WERI-Rb-1 (cell line): ENCODE results near the gene GPR156.
"Not testable (repeated sequence)": the region's sequence is repeated elsewhere in the genome, so short reads cannot be mapped to it uniquely, and the experiment has no call there.

ENCODE experiments used
- DNase-seq: peaks from one replicate; pipeline ENCODE4 v3.0.0-alpha.2; 2020
- H3K27ac ChIP-seq: fragments of 250-450 bp; sonication (Bioruptor Pico); 2 replicates; pipeline ENCODE4 v1.5.1; 2020; ENCODE audit warnings: mild to moderate bottlenecking, moderate library complexity
- H3K27me3 ChIP-seq: fragments of 250-450 bp; sonication (Bioruptor Pico); 2 replicates; pipeline ENCODE4 v1.5.1; 2021; ENCODE audit warnings: mild to moderate bottlenecking, low read depth, moderate library complexity; ENCODE audit not compliant: insufficient read depth, severe bottlenecking
- H3K36me3 ChIP-seq: fragments of 250-450 bp; sonication (Bioruptor Pico); 2 replicates; pipeline ENCODE4 v1.5.1; 2020; ENCODE audit warnings: mild to moderate bottlenecking, moderate library complexity
- H3K4me3 ChIP-seq: 2 replicates; pipeline ENCODE4 v1.5.1; 2011; ENCODE audit warnings: low read depth, mild to moderate bottlenecking, control low read depth, low read length
- H3K9me3 ChIP-seq: fragments of 250-450 bp; sonication (Bioruptor Pico); 2 replicates; pipeline ENCODE4 v1.5.1; 2021; ENCODE audit warnings: mild to moderate bottlenecking, moderate library complexity; ENCODE audit not compliant: severe bottlenecking
- TF ChIP-seq, protein P1 (sequence below): IDR thresholded peaks from 2 replicates; pipeline ENCODE4 v1.5.1; 2011; ENCODE audit warnings: low read depth, mild to moderate bottlenecking, control low read depth, inconsistent platforms, low read length

Gene GPR156

DNA sequence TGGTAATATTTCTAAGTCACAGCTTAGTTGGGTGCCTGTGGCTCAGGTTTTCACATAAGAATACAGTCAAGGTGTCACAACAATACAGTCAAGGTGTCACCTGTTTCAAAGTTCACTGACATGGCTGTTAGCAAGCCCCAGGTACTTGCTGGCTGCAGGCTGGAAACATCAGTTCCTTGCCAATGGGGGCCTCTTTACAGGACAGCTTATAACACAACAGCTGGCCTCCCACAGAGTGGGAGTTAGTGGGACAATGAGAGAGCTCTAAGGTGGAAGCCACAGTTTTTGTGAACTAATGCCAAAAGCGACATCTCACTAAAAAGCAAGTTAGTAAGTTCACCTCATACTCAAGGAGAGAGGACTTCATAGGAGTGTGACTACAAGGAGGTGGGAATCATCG, 45.4 kb downstream of the GPR156 start:
- TF ChIP-seq, protein P1, sequence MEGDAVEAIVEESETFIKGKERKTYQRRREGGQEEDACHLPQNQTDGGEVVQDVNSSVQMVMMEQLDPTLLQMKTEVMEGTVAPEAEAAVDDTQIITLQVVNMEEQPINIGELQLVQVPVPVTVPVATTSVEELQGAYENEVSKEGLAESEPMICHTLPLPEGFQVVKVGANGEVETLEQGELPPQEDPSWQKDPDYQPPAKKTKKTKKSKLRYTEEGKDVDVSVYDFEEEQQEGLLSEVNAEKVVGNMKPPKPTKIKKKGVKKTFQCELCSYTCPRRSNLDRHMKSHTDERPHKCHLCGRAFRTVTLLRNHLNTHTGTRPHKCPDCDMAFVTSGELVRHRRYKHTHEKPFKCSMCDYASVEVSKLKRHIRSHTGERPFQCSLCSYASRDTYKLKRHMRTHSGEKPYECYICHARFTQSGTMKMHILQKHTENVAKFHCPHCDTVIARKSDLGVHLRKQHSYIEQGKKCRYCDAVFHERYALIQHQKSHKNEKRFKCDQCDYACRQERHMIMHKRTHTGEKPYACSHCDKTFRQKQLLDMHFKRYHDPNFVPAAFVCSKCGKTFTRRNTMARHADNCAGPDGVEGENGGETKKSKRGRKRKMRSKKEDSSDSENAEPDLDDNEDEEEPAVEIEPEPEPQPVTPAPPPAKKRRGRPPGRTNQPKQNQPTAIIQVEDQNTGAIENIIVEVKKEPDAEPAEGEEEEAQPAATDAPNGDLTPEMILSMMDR = no peak
- no peaks in the 10 kb centered on the region for H3K27me3 ChIP-seq
- no peak overlapping the region for H3K4me3 ChIP-seq
- H3K9me3 ChIP-seq = no peaks in the 10 kb centered on the region
- no peak overlapping the region for H3K27ac ChIP-seq
- DNase-seq = no peak
- no peaks in the 10 kb centered on the region for H3K36me3 ChIP-seq

DNA sequence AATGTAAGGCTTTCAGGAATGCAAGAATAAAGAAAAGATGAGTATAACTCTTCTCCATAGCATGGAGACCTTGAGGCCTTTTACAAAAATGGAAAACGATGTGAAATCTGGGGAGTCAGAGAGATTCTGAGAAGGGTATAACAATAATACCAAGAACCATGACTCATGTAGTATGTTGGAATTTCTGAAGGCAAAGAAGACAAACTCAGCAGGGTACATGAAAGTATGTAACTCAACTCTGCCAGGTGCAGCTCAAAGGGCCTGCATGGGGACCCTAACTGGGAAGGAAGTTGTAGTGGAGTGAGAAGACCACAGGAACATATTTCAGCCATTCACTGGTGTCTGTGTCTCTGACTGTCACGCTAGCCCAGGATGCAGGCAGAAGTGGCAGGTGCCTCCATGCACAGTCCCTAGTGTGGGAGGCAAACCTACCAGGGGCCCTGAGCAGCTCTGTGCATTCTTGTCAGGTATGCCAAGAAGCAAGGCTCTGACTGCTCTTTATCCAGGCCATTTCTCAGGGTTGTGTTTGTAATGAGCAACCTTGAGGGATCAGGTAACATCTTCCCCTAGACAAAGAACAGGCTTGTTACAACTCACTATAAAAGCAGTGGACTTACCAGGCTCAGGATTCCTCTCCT, 57.2 kb downstream of the GPR156 start:
- Histone ChIP-seq H3K36me3 (no peaks in the 10 kb centered on the region), H3K27me3 (no peaks in the 10 kb centered on the region), H3K27ac (no peak overlapping the region), H3K4me3 (no peak overlapping the region), H3K9me3 (no peaks in the 10 kb centered on the region)
- TF ChIP-seq, protein P1 = no peak
- no peak for DNase-seq

DNA sequence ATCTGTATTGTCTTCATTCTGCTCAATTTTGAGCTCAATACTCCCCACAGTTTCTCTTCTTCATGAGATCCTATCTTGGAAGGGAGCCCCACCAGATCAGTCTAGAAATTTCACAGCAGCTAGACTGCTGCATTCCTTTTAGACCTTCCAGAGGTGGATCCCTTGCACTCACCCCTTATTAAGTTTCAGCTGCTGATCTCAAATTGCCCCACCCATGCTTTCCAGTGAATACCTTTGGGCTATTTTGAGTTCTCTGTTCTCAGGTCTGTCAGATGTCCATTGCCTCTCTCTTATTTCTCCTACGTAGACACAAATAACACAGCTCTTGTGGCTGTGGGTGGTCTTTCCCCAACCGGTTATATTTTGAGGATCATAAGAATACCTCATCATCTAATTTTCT, 60.8 kb downstream of the GPR156 start:
- TF ChIP-seq, protein P1 = no peak
- no peak overlapping the region for H3K27ac ChIP-seq
- DNase-seq = no peak
- no peak overlapping the region for H3K4me3 ChIP-seq
- no peaks in the 10 kb centered on the region for H3K27me3 ChIP-seq
- no peaks in the 10 kb centered on the region for H3K36me3 ChIP-seq
- no peaks in the 10 kb centered on the region for H3K9me3 ChIP-seq

DNA sequence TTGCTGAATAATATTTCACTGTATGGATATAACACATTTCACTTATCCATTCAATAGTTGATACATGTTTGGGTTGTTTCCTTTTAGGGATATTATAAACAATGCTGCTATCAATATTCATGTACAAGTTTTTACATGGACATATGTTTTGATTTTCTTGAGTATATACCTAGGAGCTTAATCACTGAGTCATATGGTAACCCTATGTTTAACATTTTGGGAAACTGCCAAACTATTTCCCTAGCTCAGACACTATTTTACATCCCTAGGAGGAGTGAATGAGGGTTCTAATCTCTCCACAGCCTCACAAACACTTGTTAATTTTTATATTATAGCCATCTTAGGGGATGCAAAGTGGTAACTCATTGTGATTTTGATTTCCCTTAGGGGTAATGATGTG, 66.0 kb downstream of the GPR156 start:
- H3K9me3 ChIP-seq = no peaks in the 10 kb centered on the region
- no peak overlapping the region for H3K27ac ChIP-seq
- H3K4me3 ChIP-seq = no peak overlapping the region
- TF ChIP-seq, protein P1 = no peak
- H3K27me3 ChIP-seq = no peaks in the 10 kb centered on the region
- H3K36me3 ChIP-seq = no peaks in the 10 kb centered on the region
- no peak for DNase-seq

DNA sequence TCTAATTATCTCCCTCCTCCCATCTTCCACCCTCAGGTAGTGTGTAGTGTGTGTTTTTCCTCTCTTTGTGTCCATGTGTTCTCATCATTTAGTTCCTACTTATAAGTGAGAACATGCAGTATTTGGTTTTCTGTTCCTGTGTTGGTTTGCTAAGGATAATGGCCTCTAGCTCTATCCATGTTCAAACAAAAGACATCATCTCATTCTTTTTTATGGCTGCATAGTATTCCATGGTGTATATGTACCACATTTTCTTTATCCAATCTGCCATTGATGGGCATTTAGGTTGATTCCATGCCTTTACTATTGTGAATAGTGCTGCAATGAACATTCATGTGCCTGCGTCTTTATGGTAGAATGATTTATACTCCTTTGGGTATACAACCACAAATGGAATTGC, 68.4 kb downstream of the GPR156 start:
- not testable (repeated sequence) for DNase-seq, H3K27ac ChIP-seq, H3K27me3 ChIP-seq, H3K36me3 ChIP-seq, H3K9me3 ChIP-seq, H3K4me3 ChIP-seq

DNA sequence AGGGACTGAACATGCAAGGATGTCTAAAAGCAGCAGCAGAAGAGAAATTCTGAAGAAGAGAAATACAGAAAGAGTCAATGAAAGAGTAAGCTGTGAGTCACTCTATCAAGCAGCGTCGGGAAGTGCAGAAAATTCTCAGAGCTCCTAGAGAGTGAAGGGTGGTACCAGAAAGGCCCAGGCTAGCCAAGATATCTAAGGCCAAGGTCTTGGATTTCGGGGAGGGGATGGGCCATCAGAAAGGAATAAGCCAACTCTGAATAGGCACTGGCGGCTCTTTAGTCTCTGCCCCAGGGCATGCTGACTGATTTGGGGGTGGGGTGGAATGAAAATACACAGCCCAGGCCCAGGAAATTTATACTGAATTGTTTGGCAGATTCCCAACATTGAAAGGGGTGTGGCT, 70.8 kb downstream of the GPR156 start:
- Histone ChIP-seq H3K27ac (peak overlapping the region; percentile 58; the same call in 1 of the 2 replicates), H3K4me3 (no peak overlapping the region), H3K36me3 (no peaks in the 10 kb centered on the region), H3K27me3 (no peaks in the 10 kb centered on the region), H3K9me3 (no peaks in the 10 kb centered on the region)
- TF ChIP-seq, protein P1 = no peak
- no peak for DNase-seq
